Measurements from ENCODE around the gene ISOC2.

ISOC2 gene

GRCh38 chr19:55406826-55407549, 54.5 kb downstream of the ISOC2 start:
- DNase-seq (ENCODE audit: low read depth) = no peak

- DNase-seq (ENCODE audit: low read depth) = no peak
Observed at GRCh38 chr19:55406091-55406825, 55.2 kb downstream of the ISOC2 start.

- no peak for DNase-seq (ENCODE audit: low read depth)
Observed at GRCh38 chr19:55405638-55406037, 55.8 kb downstream of the ISOC2 start.
